Mesendoderm (in vitro differentiated cells): ENCODE measurements around the gene ZNF182.
"Not testable (repeated sequence)": the region's sequence is repeated elsewhere in the genome, so short reads cannot be mapped to it uniquely, and the experiment has no call there.

Source experiments
- DNase-seq: peaks from one replicate; pipeline ENCODE4 v3.0.0; 2013
- H2AK5ac ChIP-seq: 2 replicates; pipeline ENCODE4 v1.6.1; 2013; ENCODE audit warnings: low read length, inconsistent platforms
- H2BK120ac ChIP-seq: 2 replicates; pipeline ENCODE4 v1.6.1; 2013; ENCODE audit warnings: low read depth, mild to moderate bottlenecking, low read length, moderate library complexity, mixed read lengths
- H2BK15ac ChIP-seq: replicated peaks from 2 replicates; pipeline ENCODE4 v1.6.1; 2013; ENCODE audit warnings: low read depth, mild to moderate bottlenecking, moderate library complexity
- H2BK5ac ChIP-seq: 2 replicates; pipeline ENCODE4 v1.6.1; 2013; ENCODE audit warnings: low read length, inconsistent platforms
- H3K18ac ChIP-seq: 2 replicates; pipeline ENCODE4 v1.6.1; 2013; ENCODE audit warnings: mild to moderate bottlenecking, low read length, mixed read lengths
- H3K23ac ChIP-seq: one replicate; pipeline ENCODE4 v1.6.1; 2013; ENCODE audit warnings: low read length
- H3K27ac ChIP-seq: 2 replicates; pipeline ENCODE4 v1.5.1; 2013; ENCODE audit warnings: low read depth, mild to moderate bottlenecking, inconsistent platforms, low read length, moderate library complexity
- H3K27me3 ChIP-seq: 2 replicates; pipeline ENCODE4 v1.6.1; 2013; ENCODE audit warnings: low read length, control low read depth, mild to moderate bottlenecking, inconsistent platforms; ENCODE audit not compliant: insufficient read depth, poor library complexity
- H3K36me3 ChIP-seq: 2 replicates; pipeline ENCODE4 v1.6.1; 2013; ENCODE audit warnings: low read length, inconsistent platforms; ENCODE audit not compliant: control insufficient read depth, insufficient read depth
- H3K4ac ChIP-seq: one replicate; pipeline ENCODE4 v1.6.1; 2013; ENCODE audit warnings: low read depth, mild to moderate bottlenecking, low read length, moderate library complexity
- H3K4me1 ChIP-seq: 2 replicates; pipeline ENCODE4 v1.6.1; 2013; ENCODE audit warnings: low read depth, low read length, inconsistent platforms; ENCODE audit not compliant: control insufficient read depth
- H3K4me2 ChIP-seq: 2 replicates; pipeline ENCODE4 v1.6.1; 2013; ENCODE audit warnings: low read length
- H3K4me3 ChIP-seq: 2 replicates; pipeline ENCODE4 v1.5.1; 2013; ENCODE audit warnings: mild to moderate bottlenecking, low read length
- H3K56ac ChIP-seq: one replicate; pipeline ENCODE4 v1.6.1; 2013; ENCODE audit warnings: low read length
- H3K79me1 ChIP-seq: 2 replicates; pipeline ENCODE4 v1.6.1; 2013; ENCODE audit warnings: low read length, inconsistent platforms
- H3K79me2 ChIP-seq: 2 replicates; pipeline ENCODE4 v1.6.1; 2013; ENCODE audit warnings: mild to moderate bottlenecking, low read length; ENCODE audit not compliant: control insufficient read depth, insufficient read depth
- H3K9ac ChIP-seq: 2 replicates; pipeline ENCODE4 v1.6.1; 2013; ENCODE audit warnings: low read length, inconsistent platforms
- H4K5ac ChIP-seq: one replicate; pipeline ENCODE4 v1.6.1; 2013; ENCODE audit warnings: low read length
- H4K8ac ChIP-seq: one replicate; pipeline ENCODE4 v1.6.1; 2013; ENCODE audit warnings: low read depth, mild to moderate bottlenecking, control low read depth, low read length, moderate library complexity
- WGBS: extraction: QIAGEN DNeasy Blood & Tissue Kit; methylation state at CpG from one replicate; pipeline ENCODE4 v1.1.7; 2013; ENCODE audit warnings: low lambda C conversion rate, missing lambda C conversion rate; ENCODE audit not compliant: insufficient coverage; ENCODE audit errors: extremely low coverage; 5-methylcytosine and 5-hydroxymethylcytosine counted together

The ZNF182 gene

DNA sequence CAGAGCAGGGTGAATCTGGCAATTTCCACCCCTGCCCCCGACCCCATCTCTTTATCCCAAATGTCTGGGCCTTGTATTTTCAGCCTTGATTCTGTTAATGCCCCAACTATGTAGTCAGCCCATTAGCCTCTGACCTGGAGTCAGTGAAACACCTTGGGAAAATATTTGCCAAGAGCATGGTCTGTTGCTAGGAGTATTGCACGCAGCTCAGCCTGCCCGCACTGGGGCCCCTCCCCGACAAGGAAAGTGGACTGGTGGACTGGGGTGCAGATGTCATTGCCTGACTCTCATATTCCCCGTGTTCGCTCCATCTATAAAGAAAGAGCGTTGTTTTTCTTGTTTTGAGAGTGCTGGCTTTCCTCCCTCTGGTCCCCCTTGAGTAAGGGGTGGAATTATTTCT is 48.5 kb downstream of the ZNF182 start:
- not testable (repeated sequence) for DNase-seq, H3K36me3 ChIP-seq
- WGBS: no CpG with 5 or more reads among the region's 7 CpGs

DNA sequence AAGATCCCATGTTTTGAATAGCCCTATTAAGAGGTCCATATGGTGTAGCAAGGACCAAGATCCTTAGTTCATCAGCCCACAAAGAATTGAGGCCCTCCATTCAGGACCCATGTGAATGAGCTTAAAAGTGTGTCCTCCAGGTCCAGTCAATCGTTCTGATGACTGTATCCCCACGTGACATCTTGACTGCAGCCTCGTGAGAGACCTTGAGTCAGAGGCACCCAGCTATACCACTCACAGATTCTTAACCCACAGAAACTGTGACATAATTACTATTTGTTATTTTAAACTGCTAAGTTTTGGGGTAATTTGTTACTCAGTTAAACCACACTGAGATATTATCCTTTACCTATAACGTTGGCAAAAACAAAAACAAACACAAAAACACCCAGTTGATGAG is 62.4 kb downstream of the ZNF182 start:
- Histone ChIP-seq H3K4ac (no peak overlapping the region), H4K8ac (no peak overlapping the region), H3K27ac (no peak overlapping the region), H3K4me3 (no peak overlapping the region), H3K79me2 (no peaks in the 10 kb centered on the region), H3K23ac (no peak overlapping the region), H2AK5ac (no peak overlapping the region), H2BK5ac (no peak overlapping the region), H3K18ac (no peak overlapping the region), H3K4me1 (no peaks in the 10 kb centered on the region), H2BK120ac (no peak overlapping the region), H3K56ac (no peak overlapping the region), H4K5ac (no peak overlapping the region), H2BK15ac (no peak overlapping the region), H3K36me3 (no peaks in the 10 kb centered on the region), H3K27me3 (no peaks in the 10 kb centered on the region), H3K9ac (no peak overlapping the region), H3K79me1 (no peaks in the 10 kb centered on the region), H3K4me2 (no peak overlapping the region)
- no peak for DNase-seq
- no CpG with 5 or more reads among the region's 4 CpGs for WGBS

More for the DNA sequence above, 48.5 kb downstream of the ZNF182 start:
- H4K5ac ChIP-seq, H3K23ac ChIP-seq, H2BK15ac ChIP-seq, H2AK5ac ChIP-seq, H3K4me2 ChIP-seq, H3K79me1 ChIP-seq, H2BK120ac ChIP-seq, H3K27me3 ChIP-seq, H3K56ac ChIP-seq, H2BK5ac ChIP-seq, H3K18ac ChIP-seq, H4K8ac ChIP-seq, H3K4me3 ChIP-seq, H3K79me2 ChIP-seq, H3K9ac ChIP-seq, H3K27ac ChIP-seq, H3K4me1 ChIP-seq, H3K4ac ChIP-seq: not testable (repeated sequence)

DNA sequence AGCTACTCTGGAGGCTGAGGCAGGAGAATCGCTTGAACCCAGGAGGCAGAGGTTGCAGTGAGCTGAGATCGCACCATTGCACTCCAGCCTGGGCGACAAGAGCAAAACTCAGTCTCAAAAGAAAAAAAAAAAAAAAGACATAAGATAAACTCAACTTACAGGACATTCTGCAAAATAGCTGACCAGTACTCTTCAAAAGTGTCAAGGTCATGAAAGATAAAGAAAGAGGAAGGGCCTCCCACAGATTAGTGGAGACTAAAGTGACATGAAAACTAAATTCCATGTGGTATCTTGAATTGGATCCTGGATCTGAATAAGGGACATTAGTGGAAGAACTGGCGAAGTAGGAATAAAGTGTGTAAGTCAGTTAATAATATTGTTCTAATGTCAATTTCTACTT is 63.3 kb downstream of the ZNF182 start:
- no peak overlapping the region for H3K27ac ChIP-seq
- no peak overlapping the region for H3K4me3 ChIP-seq
- H2BK5ac ChIP-seq: no peak overlapping the region
- no peak overlapping the region for H3K4me2 ChIP-seq
- H2BK120ac ChIP-seq: no peak overlapping the region
- H3K23ac ChIP-seq: no peak overlapping the region
- H3K4me1 ChIP-seq: no peaks in the 10 kb centered on the region
- no peak overlapping the region for H3K56ac ChIP-seq
- H3K27me3 ChIP-seq: no peaks in the 10 kb centered on the region
- WGBS: no CpG with 5 or more reads among the region's 4 CpGs
- H4K8ac ChIP-seq: no peak overlapping the region
- H3K18ac ChIP-seq: no peak overlapping the region
- H3K9ac ChIP-seq: no peak overlapping the region
- H3K36me3 ChIP-seq: no peaks in the 10 kb centered on the region
- H4K5ac ChIP-seq: no peak overlapping the region
- no peaks in the 10 kb centered on the region for H3K79me1 ChIP-seq
- H2AK5ac ChIP-seq: no peak overlapping the region
- no peak overlapping the region for H2BK15ac ChIP-seq
- DNase-seq: no peak
- no peak overlapping the region for H3K4ac ChIP-seq
- H3K79me2 ChIP-seq: no peaks in the 10 kb centered on the region

DNA sequence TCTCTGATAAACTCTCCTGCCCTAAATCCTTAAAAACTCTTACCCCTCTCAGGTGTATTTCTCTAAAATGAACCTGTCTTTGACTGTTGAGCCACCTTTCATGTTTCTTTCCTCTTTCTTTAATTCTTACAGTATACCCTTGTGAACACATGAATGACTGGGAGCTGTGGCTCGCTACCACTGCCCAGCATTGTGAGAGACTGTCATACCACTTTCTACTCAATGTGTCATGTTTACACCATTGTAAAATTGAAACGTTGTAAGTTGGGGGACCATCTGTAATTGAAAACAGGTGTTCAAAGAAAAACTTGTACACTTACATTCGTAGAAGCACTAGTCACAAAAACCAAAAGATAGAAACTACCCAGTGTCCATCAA is 66.9 kb downstream of the ZNF182 start:
- Histone ChIP-seq H3K79me2 (no peaks in the 10 kb centered on the region), H3K79me1 (no peaks in the 10 kb centered on the region), H4K8ac (no peak overlapping the region), H3K9ac (no peak overlapping the region), H3K18ac (no peak overlapping the region), H3K4me2 (no peak overlapping the region), H3K36me3 (no peaks in the 10 kb centered on the region), H2BK15ac (no peak overlapping the region), H2BK120ac (no peak overlapping the region), H3K56ac (no peak overlapping the region), H3K4me1 (no peaks in the 10 kb centered on the region), H2AK5ac (no peak overlapping the region), H3K27ac (no peak overlapping the region), H4K5ac (no peak overlapping the region), H3K4ac (no peak overlapping the region), H3K4me3 (no peak overlapping the region), H3K23ac (no peak overlapping the region), H2BK5ac (no peak overlapping the region), H3K27me3 (no peaks in the 10 kb centered on the region)
- DNase-seq: no peak
- no CpG with 5 or more reads among the region's 3 CpGs for WGBS

DNA sequence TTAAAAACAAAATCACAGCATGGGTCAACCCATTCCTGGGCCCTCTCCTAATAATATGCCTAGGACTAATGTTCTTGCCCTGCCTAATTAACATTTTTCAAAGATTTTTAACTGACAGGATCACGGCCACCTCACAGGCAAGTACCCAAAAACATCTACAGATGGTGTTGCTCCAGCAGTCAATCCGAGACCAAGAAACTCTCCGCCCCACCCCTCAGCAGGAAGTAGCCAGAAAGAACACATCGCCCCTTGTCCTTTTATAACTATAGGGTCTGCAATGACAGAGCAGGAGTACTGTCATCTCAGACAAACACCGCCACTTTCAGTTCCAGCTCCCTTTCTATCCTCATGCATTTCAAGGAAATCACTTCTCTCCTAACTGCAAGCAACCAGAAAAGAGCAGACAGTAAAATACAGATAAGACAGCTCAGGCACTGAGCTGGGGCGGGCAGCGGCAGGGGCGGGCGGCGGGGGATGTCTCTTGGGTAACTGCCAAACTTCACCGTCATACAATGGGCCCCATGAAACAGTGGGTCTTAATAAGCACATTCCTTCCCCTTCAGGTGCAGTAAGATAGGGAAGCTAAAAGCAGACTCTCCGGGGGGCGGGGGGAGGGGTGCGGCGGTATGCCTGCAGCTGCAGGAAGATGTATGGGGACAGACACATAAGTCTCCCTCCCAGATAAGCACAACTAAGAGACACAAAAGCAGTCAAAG is 67.4 kb downstream of the ZNF182 start:
- no peak overlapping the region for H3K23ac ChIP-seq
- no peaks in the 10 kb centered on the region for H3K27me3 ChIP-seq
- H3K4ac ChIP-seq: no peak overlapping the region
- H3K79me2 ChIP-seq: no peaks in the 10 kb centered on the region
- no peak overlapping the region for H4K5ac ChIP-seq
- no peak overlapping the region for H3K56ac ChIP-seq
- no peak overlapping the region for H2BK5ac ChIP-seq
- H2BK120ac ChIP-seq: no peak overlapping the region
- no peak overlapping the region for H3K18ac ChIP-seq
- no peak overlapping the region for H3K9ac ChIP-seq
- no peak overlapping the region for H2AK5ac ChIP-seq
- H4K8ac ChIP-seq: no peak overlapping the region
- peak overlapping the region; percentile 45 for H3K27ac ChIP-seq
- H3K4me2 ChIP-seq: no peak overlapping the region
- no peak overlapping the region for H2BK15ac ChIP-seq
- peak; percentile 47 for DNase-seq
- no CpG with 5 or more reads among the region's 15 CpGs for WGBS
- H3K4me3 ChIP-seq: no peak overlapping the region
- H3K79me1 ChIP-seq: no peaks in the 10 kb centered on the region
- no peaks in the 10 kb centered on the region for H3K36me3 ChIP-seq
- H3K4me1 ChIP-seq: no peaks in the 10 kb centered on the region

DNA sequence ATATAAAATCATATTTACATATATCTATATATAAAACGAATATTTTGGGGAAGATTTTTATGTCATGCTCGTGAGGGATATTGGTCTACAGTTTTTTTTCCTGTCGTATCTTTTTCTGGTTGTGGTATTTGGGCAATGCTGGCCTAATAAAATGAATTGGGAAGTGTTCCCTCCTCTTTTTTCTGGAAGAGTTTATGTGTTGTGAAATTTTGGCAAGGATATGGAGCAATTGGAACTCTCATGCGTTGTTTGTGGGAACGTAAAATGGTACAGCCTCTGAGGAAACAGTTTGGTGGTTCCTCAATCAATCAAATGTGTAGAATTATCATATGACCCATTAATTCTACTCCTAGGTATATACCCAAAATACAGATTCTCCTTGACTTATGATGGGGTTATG is 69.8 kb downstream of the ZNF182 start:
- H3K4me3 ChIP-seq: no peak overlapping the region
- DNase-seq: no peak
- H3K56ac ChIP-seq: no peak overlapping the region
- H3K4me1 ChIP-seq: no peaks in the 10 kb centered on the region
- H3K9ac ChIP-seq: no peak overlapping the region
- no CpG with 5 or more reads among the region's 5 CpGs for WGBS
- H2BK120ac ChIP-seq: no peak overlapping the region
- no peak overlapping the region for H3K4ac ChIP-seq
- H3K23ac ChIP-seq: no peak overlapping the region
- H2BK5ac ChIP-seq: no peak overlapping the region
- no peak overlapping the region for H3K18ac ChIP-seq
- H3K4me2 ChIP-seq: no peak overlapping the region
- H2BK15ac ChIP-seq: no peak overlapping the region
- no peaks in the 10 kb centered on the region for H3K79me2 ChIP-seq
- H4K8ac ChIP-seq: no peak overlapping the region
- H3K27ac ChIP-seq: no peak overlapping the region
- no peaks in the 10 kb centered on the region for H3K27me3 ChIP-seq
- H4K5ac ChIP-seq: no peak overlapping the region
- H3K79me1 ChIP-seq: no peaks in the 10 kb centered on the region
- H3K36me3 ChIP-seq: no peaks in the 10 kb centered on the region
- no peak overlapping the region for H2AK5ac ChIP-seq
